Left kidney (tissue), 2 donors: Measurements from ENCODE around the gene GALNT4. TPM values are rescaled to one million over a fixed set of nuclear protein-coding genes. Genes with fewer than 3 reads are reported as not detected.
A peak's percentile ranks its signal among the peaks of the same experiment; 100 is the strongest.

Source experiments
- DNase-seq: peaks from one replicate; pipeline ENCODE4 v3.0.0-alpha.2; 2013
- polyA plus RNA-seq: library from polyadenylated mRNA; unstranded; fragments of 120-200 nt; gene quantifications from one replicate; pipeline ENCODE4 v1.2.1, GENCODE V29; 2013; ENCODE audit not compliant: insufficient read length

GALNT4 gene
- polyA plus RNA-seq, 1 donor, result 8.7 TPM

- DNase-seq, result no peak
These were observed 15.0 kb upstream of the GALNT4 start for GRCh38 chr12:89539426-89540223.

DNA sequence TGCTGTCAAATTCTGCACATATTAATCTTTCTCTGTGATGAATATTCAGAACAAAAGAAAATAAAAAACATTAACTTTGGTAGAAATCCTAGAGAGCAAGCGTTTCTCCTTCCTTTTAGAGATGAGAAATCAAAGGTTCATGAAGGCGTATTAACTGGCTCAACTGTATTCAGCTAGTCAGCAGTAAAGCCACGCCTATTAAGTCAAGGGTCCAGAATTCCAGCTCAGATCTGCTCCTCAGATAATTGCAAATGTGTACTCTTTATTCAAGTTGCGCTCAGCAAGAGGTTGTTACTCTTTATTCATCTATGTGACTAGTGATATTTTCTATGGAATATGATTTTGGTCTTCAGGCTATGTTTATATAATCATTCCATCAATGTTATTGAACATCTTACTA lies 14.3 kb upstream of the GALNT4 start:
- no peak for DNase-seq

GRCh38 chr12:89537389-89537788 lies 12.8 kb upstream of the GALNT4 start:
- no peak for DNase-seq

DNA sequence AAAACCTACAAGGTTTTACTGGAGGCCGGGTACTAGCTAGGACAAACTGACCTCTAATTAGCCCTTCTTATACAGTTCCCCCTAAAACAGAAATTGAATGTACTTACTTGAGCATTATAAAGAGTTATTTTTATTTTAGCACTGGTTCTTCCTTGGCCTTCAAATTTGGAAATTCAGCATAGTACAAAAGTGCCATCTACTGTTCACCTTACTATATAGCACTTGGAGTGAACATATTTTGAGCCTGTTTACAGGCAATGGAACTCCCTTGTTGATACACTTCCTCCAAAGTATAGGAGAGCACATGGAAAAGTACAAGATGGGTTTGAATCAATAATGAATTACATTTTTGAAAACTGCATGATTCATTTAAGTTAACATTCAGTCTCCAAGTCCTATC lies 5.1 kb upstream of the GALNT4 start:
- DNase-seq, result peak; percentile 58

DNA sequence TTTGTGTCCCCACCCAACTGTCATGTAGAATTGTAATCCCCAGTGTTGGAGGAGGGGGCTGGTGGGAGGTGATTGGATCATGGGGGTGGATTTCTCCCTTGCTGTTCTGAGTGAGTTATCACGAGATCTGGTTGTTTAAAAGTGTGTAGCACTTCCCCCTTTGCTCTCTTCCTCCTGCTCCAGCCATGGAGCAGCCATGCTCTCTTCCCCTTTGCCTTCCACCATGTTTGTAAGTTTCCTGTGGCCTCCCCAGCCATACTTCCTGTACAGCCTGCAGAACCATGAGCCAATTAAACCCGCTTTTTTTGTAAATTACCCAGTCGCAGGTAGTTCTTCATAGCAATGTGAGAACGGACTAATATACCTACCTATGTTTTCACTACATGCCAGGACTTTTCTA lies 3.8 kb upstream of the GALNT4 start:
- DNase-seq, result no peak

DNA sequence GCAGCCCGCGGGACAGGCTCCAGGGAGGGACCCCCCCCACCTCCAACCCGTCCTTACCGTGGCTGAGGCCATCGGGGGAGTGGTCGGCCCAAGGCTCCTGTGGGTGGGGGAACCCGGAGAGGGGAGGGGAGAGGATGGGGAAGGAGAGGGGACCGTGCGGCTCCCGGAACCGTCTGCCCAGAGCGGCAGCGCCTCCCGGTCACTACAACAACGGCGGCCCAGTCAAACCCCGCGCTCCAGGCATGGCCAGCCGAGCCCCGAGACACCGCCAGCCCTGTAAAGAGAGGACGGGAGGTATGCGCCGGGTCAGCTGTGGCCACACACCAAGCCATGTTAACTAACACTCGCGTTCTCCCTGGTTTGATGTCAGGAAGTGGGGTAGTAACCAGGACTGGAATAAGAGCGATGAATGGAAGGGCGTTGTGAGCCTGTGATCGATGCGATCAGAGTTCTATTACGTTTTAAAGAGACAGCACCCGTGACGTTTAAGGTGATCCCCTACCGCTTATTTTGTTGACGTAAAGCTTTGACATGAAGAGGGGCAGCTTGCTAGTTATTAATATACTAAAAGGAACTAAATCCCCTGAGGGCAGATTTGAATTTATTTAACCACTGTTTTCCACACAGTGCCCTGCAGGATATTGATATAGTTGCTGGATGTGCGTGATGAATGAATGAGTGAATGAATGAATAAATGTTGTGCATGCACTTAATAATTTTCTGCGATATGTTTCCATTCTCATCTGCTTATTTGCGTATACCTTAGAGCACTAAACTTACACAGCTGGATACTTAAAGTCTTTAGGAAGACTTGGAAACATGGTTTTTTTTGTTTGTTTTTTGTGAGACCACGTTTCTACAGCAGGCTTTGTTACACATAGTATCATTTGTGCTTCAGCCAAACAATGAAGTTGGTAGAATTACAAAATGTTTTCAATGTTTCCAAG lies 1.5 kb upstream of the GALNT4 start, which contains the start of gene POC1B:
POC1B (minus strand) TSS at position 224 of the 947 bp plus-strand sequence; CDS start at position 72, 152 bp downstream.
- DNase-seq, result peak; percentile 78

- DNase-seq, result no peak
These were observed 768 bp upstream of the GALNT4 start for GRCh38 chr12:89525305-89525823.

GRCh38 chr12:89523843-89524540 lies 604 bp downstream of the GALNT4 start:
- no peak for DNase-seq

- no peak for DNase-seq
These were observed 1.2 kb downstream of the GALNT4 start for GRCh38 chr12:89523393-89523792.

- no peak for DNase-seq
These were observed 3.0 kb downstream of the GALNT4 start for GRCh38 chr12:89521364-89522223.

- DNase-seq, result no peak
These were observed 6.9 kb downstream of the GALNT4 start for GRCh38 chr12:89517720-89518119.

GRCh38 chr12:89516633-89517032 lies 8.0 kb downstream of the GALNT4 start:
- DNase-seq, result no peak

GRCh38 chr12:89514751-89515150 lies 9.8 kb downstream of the GALNT4 start:
- no peak for DNase-seq

- no peak for DNase-seq
These were observed 11.1 kb downstream of the GALNT4 start for GRCh38 chr12:89513544-89513943.

DNA sequence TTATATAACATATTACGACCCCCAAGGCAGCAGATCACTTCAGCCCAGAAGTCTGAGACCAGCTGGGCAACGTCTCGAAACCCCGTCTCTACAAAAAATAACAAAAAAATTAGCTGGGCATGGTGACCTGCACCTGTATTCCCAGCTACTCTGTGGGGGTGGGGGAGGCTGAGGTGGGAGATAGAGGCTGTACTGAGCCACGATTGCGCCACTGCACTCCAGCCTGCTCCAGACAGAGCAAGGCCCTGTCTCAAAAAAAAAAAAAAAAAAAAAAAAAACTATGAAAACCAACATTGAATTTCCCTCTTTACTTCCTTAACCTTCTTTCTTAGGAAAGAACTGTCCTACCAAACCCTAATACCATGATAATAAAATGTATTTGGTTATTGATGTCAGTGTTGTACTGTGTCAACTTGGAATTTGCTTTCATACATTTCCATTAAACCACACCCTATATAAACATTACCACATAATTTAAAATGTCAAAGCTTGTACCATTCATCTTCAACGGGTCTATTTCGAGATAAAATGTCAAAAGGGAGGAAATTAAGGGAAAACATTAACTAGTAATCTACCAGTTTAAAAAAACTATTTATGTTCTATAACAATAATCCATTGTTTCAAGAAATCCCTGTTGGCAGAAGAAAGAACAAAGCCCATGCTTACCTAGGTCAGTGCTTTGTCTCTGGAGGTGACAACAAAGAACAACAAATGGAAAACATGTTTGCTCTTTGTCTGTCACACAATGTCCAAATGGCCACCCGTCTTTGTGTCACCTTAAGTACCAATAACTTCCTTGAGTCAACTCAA lies 17.4 kb downstream of the GALNT4 start:
- no peak for DNase-seq

DNA sequence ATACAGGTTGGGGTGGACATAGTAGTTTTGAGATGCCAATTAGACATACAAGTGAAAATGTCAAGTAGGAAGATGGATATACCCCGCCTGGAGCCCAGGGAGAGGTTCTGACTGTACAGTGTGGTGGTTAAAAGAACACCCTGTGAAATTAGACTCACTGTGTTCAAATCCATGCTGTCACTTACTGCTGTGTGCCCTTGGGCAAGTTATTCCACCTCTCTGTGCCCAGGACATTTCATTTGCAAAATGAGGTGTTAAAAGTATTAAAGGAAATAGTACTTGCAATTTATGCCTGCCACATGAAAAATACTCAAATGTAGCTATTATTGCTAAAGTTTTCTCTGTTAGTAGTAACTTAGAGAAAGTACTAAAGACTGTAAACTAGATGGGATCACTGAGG lies 18.5 kb downstream of the GALNT4 start:
- no peak for DNase-seq

DNA sequence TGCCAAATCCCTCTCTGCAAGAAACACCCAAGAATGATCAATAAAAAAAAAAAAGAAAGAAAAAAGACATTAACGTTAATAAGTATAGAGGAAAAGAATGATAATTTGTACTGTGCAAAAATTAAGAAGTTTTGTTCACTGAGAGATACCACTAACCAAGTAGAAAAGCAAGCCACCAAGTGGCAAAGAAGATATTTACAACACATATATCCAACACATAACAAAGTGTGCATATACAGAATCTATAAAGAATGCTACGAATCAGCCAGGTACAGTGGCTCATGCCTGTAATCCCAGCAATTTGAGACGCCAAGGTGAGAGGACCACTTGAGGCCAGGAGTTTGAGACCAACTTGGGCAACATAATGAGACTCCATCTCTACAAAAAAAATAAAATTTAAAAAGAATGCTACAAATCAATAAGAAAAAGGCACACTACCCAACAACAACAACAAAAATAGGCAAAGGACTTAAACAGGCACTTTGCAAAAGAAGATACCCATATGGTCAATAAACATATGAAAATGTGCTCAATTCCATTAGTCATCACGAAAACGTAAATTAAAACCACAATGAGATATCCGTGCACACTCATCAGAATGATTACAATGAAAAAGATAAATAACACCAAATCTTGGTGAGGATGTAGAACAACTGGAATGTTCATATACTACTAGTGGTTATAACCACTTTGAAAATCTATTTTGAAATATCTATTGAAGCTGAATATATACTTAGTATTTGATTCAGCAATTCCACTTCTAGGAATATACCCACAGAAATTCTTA lies 19.8 kb downstream of the GALNT4 start:
- DNase-seq, result no peak

- DNase-seq, result no peak
These were observed 22.8 kb downstream of the GALNT4 start for GRCh38 chr12:89501793-89502192.

DNA sequence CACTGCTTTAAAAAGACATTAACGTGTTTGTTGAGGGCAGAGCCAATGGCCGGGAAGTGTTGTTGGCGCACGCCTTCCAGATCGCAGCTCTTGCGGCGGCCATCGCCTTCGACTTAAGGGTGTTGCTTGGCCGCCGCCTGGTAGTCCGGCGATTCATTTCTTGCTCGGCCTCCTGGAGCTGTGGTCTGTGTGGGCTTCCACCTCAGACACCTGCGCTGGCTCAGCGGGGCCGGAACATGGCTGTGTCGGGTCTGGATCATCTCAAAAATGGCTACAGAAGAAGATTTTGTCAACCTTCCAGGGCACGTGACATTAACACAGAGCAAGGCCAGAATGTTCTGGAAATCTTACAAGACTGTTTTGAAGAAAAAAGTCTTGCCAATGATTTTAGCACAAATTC lies 24.7 kb downstream of the GALNT4 start:
- no peak for DNase-seq
